Cerebellar nuclear complex (tissue), 1 donor: ENCODE data around the gene OPRL1.
"Not testable (repeated sequence)": the region's sequence is repeated elsewhere in the genome, so short reads cannot be mapped to it uniquely, and the experiment has no call there.

ENCODE experiments used
- DNase-seq, 2 experiments: peaks; one replicate each; lab custom pipeline; 2025; lab: John Stamatoyannopoulos, UW

The OPRL1 gene

DNA sequence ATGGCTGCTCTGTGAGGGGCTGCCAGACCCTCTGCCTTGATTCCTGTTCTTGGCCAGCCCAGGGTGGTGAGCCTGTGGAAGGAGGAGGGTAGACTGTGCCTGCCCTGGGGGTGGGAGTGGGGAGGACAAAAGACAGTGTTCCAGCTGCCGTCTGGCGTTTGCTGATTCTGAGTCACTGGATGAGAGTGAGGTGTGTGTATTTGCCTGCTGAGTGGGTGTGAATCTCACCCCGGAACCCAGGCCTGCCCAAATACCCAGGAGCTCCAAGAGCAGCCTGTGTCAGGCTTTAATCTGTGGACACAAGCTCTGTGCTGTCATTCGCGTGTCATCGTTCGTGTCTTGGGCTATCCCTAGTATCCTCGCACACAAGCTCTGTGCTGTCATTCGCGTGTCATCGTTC, 6.9 kb downstream of the OPRL1 start:
- DNase-seq = no peak

- not testable (repeated sequence) for DNase-seq
Observed at GRCh38 chr20:64087226-64087825, 7.4 kb downstream of the OPRL1 start.

- not testable (repeated sequence) for DNase-seq
Observed at GRCh38 chr20:64088586-64088985, 8.7 kb downstream of the OPRL1 start.

GRCh38 chr20:64090165-64090564, 10.3 kb downstream of the OPRL1 start:
- peak; percentile 65 to 87 for DNase-seq

DNA sequence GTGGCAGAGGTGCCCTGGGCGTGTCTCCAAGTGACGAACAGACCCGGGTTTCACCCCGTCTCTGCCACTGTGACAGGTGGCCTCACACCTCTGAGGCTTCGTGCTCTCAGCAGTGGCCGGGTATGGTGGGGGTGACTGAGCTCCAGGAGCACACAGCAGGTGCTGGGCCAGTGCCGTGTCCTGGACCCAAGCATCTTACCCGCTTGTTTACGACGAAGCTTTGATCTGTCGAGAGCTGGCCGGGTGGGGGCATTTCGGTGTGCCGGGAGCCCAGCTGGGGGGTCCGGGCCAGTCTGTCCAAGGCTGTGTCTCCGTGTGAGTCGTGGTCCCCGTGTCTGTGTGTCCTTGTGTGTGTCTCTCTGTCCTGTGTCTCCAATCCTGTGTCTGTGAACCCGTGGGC, 11.5 kb downstream of the OPRL1 start:
- no peak for DNase-seq

DNA sequence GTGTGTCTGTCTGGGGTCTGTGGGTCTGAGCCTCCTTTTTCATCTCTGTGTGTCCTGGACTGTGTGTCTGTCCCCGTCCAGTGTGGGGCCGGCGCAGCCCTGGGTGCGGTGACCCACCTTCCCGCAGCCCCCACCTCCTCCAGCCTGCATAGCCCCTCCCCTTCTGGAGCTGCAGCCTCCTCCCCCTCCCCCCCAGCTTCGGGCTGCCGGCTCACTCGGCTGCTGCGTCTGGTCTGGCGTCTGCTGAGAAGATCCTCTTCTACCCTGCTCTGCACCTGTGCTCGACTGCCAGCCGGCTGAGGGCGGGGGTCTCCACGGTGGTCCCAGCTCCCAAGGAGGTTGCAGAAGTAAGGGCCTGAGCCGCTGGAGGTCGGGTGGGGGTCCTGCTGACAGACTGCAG, 11.9 kb downstream of the OPRL1 start:
- no peak for DNase-seq

DNA sequence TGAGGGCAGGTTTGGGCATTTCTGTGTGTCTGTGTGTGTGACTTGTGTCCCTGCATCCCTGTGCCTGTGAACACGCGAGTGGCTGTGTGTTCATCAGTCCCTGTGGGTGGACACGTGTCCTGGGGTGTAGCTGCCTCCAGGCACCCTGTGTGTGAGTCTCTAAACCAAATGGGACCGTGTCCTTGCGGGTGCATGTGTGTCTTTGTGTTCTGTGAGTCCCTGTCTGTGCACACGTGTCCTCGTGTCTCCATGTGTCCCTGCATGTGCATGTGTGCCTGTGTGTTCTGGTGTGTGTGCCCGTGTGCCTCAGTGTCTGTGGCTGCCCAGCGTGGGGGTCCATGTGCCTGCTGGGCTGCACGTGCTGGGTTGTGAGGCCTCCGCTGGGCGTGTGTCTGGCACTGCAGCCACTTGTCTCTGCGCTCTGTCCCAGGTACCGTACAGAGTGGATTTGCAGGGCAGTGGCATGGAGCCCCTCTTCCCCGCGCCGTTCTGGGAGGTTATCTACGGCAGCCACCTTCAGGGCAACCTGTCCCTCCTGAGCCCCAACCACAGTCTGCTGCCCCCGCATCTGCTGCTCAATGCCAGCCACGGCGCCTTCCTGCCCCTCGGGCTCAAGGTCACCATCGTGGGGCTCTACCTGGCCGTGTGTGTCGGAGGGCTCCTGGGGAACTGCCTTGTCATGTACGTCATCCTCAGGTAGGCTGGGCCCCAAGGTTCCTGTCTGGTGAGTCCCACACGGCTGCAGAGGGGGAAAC, 12.6 kb downstream of the OPRL1 start:
- DNase-seq = no peak

- no peak for DNase-seq
Observed at GRCh38 chr20:64093013-64093503, 13.2 kb downstream of the OPRL1 start.

- DNase-seq = no peak
Observed at GRCh38 chr20:64095455-64095854, 15.6 kb downstream of the OPRL1 start.

GRCh38 chr20:64095927-64096326, 16.0 kb downstream of the OPRL1 start:
- DNase-seq = no peak

- DNase-seq = no peak
Observed at GRCh38 chr20:64096535-64096934, 16.7 kb downstream of the OPRL1 start.

- DNase-seq = no peak
Observed at GRCh38 chr20:64098471-64099013, 18.7 kb downstream of the OPRL1 start.

GRCh38 chr20:64099086-64099786, 19.4 kb downstream of the OPRL1 start:
- no peak for DNase-seq

- no peak for DNase-seq
Observed at GRCh38 chr20:64099880-64100565, 20.1 kb downstream of the OPRL1 start.

GRCh38 chr20:64100566-64100888, 20.6 kb downstream of the OPRL1 start:
- DNase-seq = no peak

GRCh38 chr20:64100946-64101688, 21.2 kb downstream of the OPRL1 start:
- DNase-seq = no peak

DNA sequence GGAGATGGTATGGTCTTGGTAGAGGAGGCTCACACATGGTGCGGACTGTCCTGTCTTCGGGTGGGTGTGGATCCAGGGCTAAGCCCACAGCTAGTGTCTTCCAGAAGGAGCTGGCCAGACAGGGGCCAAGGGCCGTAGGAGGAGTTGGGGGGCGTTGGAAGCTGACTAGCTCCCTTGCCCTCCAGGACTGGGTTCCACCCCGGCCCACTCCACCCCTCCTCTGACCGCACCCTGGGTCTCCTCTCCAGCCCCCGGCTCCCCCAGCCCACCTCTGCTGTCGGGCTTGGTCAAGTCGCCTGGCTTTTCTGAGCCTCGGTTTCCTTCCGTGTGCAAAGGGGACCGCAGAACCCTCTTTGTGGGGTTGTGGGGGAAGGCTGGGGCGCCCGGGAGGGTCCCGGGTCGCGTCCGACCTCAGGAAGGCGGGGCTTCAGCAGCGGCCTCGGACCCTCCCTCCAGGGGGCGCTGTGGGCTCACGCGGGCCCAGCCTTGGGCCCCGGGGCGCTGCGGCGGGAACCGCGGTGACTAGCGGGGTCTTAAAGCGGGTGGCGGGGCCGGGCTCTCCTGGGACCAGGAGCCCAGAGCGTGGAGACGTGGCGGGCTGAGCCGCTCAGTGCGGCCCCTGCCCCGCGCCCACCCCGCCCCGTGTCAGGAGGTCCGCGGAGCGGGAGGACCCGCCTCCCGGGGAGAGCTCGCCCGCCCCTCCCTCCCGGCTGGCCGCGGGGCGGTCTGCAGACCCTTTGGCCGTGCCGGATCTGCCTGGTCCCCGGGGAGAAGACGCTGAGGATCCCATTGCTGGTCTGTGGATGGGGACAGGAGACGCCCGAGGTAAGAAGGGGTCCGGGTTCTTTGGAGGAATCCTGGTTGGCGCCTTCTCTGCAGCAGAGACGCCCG, 22.1 kb downstream of the OPRL1 start:
- DNase-seq = no peak

DNA sequence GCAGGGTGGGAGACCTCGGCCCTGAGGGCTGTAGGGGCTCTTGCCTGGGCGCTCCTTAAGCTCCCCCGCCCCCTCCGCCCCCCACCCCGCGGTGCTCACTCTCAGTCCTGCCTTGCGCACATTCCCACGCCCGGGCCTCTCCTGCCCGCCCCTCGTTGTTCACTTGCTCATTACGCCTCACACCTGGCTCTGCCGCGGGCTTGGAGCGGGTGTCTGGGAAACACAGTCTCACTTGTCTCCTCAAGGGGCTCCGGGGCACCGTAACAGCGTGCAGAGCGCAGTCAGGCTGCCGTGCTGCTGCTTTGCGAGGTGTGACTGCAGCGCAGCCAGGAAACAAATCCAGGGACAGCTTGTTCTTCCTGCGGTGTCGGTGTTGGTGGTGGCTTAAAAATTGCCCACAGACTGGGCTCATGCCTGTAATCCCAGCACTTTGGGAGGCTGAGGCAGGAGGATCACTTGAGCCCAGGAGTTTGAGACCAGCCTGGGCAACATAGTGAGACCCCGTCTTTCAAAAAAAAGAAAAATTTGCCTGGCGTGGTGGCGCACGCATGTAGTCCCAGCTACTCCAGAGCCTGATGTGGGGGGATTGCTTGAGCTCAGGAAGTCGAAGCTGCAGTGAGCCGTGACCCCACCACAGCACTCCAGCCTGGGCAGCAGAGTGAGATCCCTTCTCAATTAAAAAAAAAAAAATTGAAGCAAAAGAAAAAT, 22.9 kb downstream of the OPRL1 start:
- no peak for DNase-seq

- no peak for DNase-seq
Observed at GRCh38 chr20:64103871-64104666, 24.2 kb downstream of the OPRL1 start.
